HEK293T (cell line): Measurements from ENCODE around the gene PIGZ.

Source experiments
- BHLHE40 ChIP-seq: fragments of 450-650 bp; IDR thresholded peaks from 2 replicates; pipeline ENCODE4 v1.6.1; 2016; ENCODE audit warnings: mild to moderate bottlenecking, moderate library complexity, borderline replicate concordance
- FOXA1 ChIP-seq: fragments of 450-650 bp; IDR thresholded peaks from 2 replicates; pipeline ENCODE4 v1.6.1; 2016; ENCODE audit warnings: mild to moderate bottlenecking
- FOXK2 ChIP-seq: fragments of 450-650 bp; IDR thresholded peaks from 2 replicates; pipeline ENCODE4 v1.6.1; 2016; ENCODE audit warnings: mild to moderate bottlenecking
- FOXM1 ChIP-seq: fragments of 450-650 bp; IDR thresholded peaks from 2 replicates; pipeline ENCODE4 v1.6.1; 2017; ENCODE audit warnings: mild to moderate bottlenecking, borderline replicate concordance
- HDGF ChIP-seq: fragments of 450-650 bp; IDR thresholded peaks from 2 replicates; pipeline ENCODE4 v1.6.1; 2017; ENCODE audit warnings: antibody characterized with exemption, borderline replicate concordance
- L3MBTL2 ChIP-seq: fragments of 450-650 bp; conservative IDR thresholded peaks from 2 replicates; pipeline ENCODE4 v1.6.1; 2016; ENCODE audit warnings: mild to moderate bottlenecking
- NFRKB ChIP-seq: fragments of 450-650 bp; IDR thresholded peaks from 2 replicates; pipeline ENCODE4 v1.6.1; 2016; ENCODE audit warnings: mild to moderate bottlenecking, moderate library complexity
- SP1 ChIP-seq: fragments of 450-650 bp; IDR thresholded peaks from 2 replicates; pipeline ENCODE4 v1.6.1; 2017
- SUZ12 ChIP-seq: fragments of 450-650 bp; IDR thresholded peaks from 2 replicates; pipeline ENCODE4 v1.6.1; 2016; ENCODE audit warnings: mild to moderate bottlenecking
- TARDBP ChIP-seq: fragments of 450-650 bp; IDR thresholded peaks from 2 replicates; pipeline ENCODE4 v1.6.1; 2016
- ZNF384 ChIP-seq: fragments of 450-650 bp; IDR thresholded peaks from 2 replicates; pipeline ENCODE4 v1.6.1; 2016

DNA sequence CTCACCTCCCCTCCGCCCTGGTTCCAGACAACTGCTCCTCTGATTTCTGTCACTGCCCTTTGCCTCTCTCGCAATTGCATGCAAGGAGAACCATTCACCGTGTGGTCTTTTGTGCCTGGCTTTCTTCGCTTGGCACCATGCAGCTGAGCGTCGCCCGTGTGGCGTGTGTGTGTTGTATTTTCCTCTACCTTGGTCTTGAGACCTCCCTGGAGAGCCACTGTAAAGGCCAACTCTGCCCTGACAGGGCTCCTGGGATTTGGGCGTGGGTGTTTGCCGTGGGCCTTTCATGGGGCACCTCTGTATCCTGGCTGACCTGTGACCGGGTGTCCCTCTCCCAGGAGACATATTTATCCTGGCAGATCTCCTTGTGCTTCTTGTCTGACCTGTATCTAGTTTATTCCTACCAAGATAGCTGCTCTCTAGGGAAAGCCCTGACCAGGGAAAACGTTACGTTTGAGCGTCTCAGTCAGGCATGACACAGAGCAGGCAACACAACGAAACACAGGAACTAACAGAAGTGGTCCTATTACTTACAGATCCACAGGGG, 2.0 kb upstream of the PIGZ start:
- no peak for TF ChIP-seq FOXM1
- no peak for TF ChIP-seq SP1
- TF ChIP-seq HDGF: no peak
- TF ChIP-seq ZNF384: no peak
- TF ChIP-seq FOXK2: no peak
- no peak for TF ChIP-seq NFRKB
- TF ChIP-seq BHLHE40: no peak
- no peak for TF ChIP-seq TARDBP
- TF ChIP-seq SUZ12: no peak
- no peak for TF ChIP-seq FOXA1
- no peak for TF ChIP-seq L3MBTL2
